Testis (tissue), 3 donors: ENCODE measurements around the gene BBX. TPM values are rescaled to one million over a fixed set of nuclear protein-coding genes. Genes with fewer than 3 reads are reported as not detected.

Experiments used
- DNase-seq: peaks from one replicate; pipeline ENCODE4 v3.0.0-alpha.2; 2019
- H3K27ac ChIP-seq, 2 donors: fragments of 200-600 bp; sonication (generic); one replicate each; pipeline ENCODE4 v1.5.1; 2019
- H3K27me3 ChIP-seq: fragments of 200-600 bp; sonication (generic); one replicate; pipeline ENCODE4 v1.5.1; 2019
- H3K36me3 ChIP-seq: fragments of 200-600 bp; sonication (generic); one replicate; pipeline ENCODE4 v1.5.1; 2017; ENCODE audit warnings: low read depth; ENCODE audit errors: missing control alignments
- H3K4me1 ChIP-seq: fragments of 200-600 bp; sonication (generic); one replicate; pipeline ENCODE4 v1.5.1; 2019
- H3K4me3 ChIP-seq, 2 donors: fragments of 200-600 bp; sonication (generic); one replicate each; pipeline ENCODE4 v1.5.1; 2017 to 2019
- H3K9me3 ChIP-seq: fragments of 200-600 bp; sonication (generic); one replicate; pipeline ENCODE4 v1.5.1; 2017
- CTCF ChIP-seq, 3 experiments: fragments of 450-650 bp in 2 of 3; fragments of 200-600 bp in 1 of 3; sonication (generic) in 1 of 3; IDR thresholded peaks; one replicate each; pipeline ENCODE4 v1.5.1; 2016 to 2019; ENCODE audit warnings: antibody characterized with exemption in 3 of 3, mild to moderate bottlenecking in 2 of 3, moderate library complexity in 1 of 3
- POLR2A ChIP-seq: fragments of 450-650 bp; IDR thresholded peaks from one replicate; pipeline ENCODE4 v1.6.1; 2017; ENCODE audit warnings: antibody characterized with exemption, mild to moderate bottlenecking, moderate library complexity
- WGBS, 2 donors: methylation state at CpG; one replicate each; pipeline ENCODE4 v1.1.5; 2018; 5-methylcytosine and 5-hydroxymethylcytosine counted together
- intact Hi-C: fragments of 100-400 bp; cut with DNase I; formaldehyde crosslinking; loops from one replicate; pipeline ENCODE4 v1.15.1; 2023; ENCODE audit warnings: low total_unique reads
- polyA plus RNA-seq: library from polyadenylated mRNA; stranded (reverse); fragments of 350-450 nt; fragmentation: Illumina TruSeq; extraction: RNeasy Lipid Tissue Mini Kit (QIAGEN cat#74804); gene quantifications from one replicate; pipeline ENCODE4 v1.2.3, GENCODE V29; 2014; ENCODE audit warnings: low read depth, low replicate concordance; ENCODE audit not compliant: insufficient read depth
- total RNA-seq, 2 donors: library from RNA; depleted of rRNA; stranded (reverse); fragments of >200 nt; gene quantifications; one replicate each; pipeline ENCODE4 v1.2.3, GENCODE V29; 2016

The BBX gene
- total and polyA plus RNA-seq, 3 donors from 2014 or later, result 93.3 to 317 (median 312) TPM

- H3K4me1 ChIP-seq, result no peaks in the 10 kb centered on the region
- H3K27me3 ChIP-seq, result no peaks in the 10 kb centered on the region
- WGBS, 2 donors, result 27 to 41% methylated on average over 1 of the region's 1 CpG
- no peaks in the 10 kb centered on the region for H3K36me3 ChIP-seq
- intact Hi-C loops, result no loop called here
- H3K9me3 ChIP-seq, result no peaks in the 10 kb centered on the region
- DNase-seq, result no peak
- H3K27ac ChIP-seq, result no peak overlapping the region
- no peak overlapping the region for H3K4me3 ChIP-seq
- TF ChIP-seq CTCF (IDR thresholded peaks at IDR 0.05) (no peak), POLR2A (no peak)
These were observed 22.9 kb downstream of the BBX start for GRCh38 chr3:107545680-107546120.

- WGBS, 2 donors, result 84 to 88% methylated on average over 2 of the region's 2 CpGs
- H3K4me3 ChIP-seq, result no peak overlapping the region
These were observed 25.8 kb downstream of the BBX start for GRCh38 chr3:107548601-107549000.

GRCh38 chr3:107555359-107555758, 32.6 kb downstream of the BBX start:
- H3K4me1 ChIP-seq, result no peaks in the 10 kb centered on the region
- H3K4me3 ChIP-seq, result no peak overlapping the region
- TF ChIP-seq CTCF (IDR thresholded peaks at IDR 0.05), result no peak
- no peak for TF ChIP-seq POLR2A
- no peaks in the 10 kb centered on the region for H3K9me3 ChIP-seq
- H3K27ac ChIP-seq, result no peak overlapping the region
- intact Hi-C loops, result no loop called here
- H3K27me3 ChIP-seq, result no peaks in the 10 kb centered on the region
- 63 to 91% methylated on average over 3 of the region's 3 CpGs for WGBS, 2 donors
- DNase-seq, result no peak
- H3K36me3 ChIP-seq, result no peaks in the 10 kb centered on the region

More at GRCh38 chr3:107548601-107549000, 25.8 kb downstream of the BBX start:
- no peak for DNase-seq
- no peak for TF ChIP-seq CTCF (IDR thresholded peaks at IDR 0.05)
- TF ChIP-seq POLR2A, result no peak
- Histone ChIP-seq H3K27ac (no peak overlapping the region), H3K9me3 (no peaks in the 10 kb centered on the region), H3K4me1 (no peaks in the 10 kb centered on the region), H3K27me3 (no peaks in the 10 kb centered on the region), H3K36me3 (no peaks in the 10 kb centered on the region)
- intact Hi-C loops, result no loop called here

- no peaks in the 10 kb centered on the region for H3K27me3 ChIP-seq
- H3K27ac ChIP-seq, result no peak overlapping the region
- intact Hi-C loops, result no loop called here
- H3K4me1 ChIP-seq, result peaks cover 1% of the 10 kb centered on the region
- 97 to 100% methylated on average over 2 of the region's 2 CpGs for WGBS, 2 donors
- no peak overlapping the region for H3K4me3 ChIP-seq
- DNase-seq, result no peak
- H3K9me3 ChIP-seq, result no peaks in the 10 kb centered on the region
- no peaks in the 10 kb centered on the region for H3K36me3 ChIP-seq
- TF ChIP-seq POLR2A, result no peak
These were observed 35.0 kb downstream of the BBX start for GRCh38 chr3:107557743-107558142.

GRCh38 chr3:107560166-107560565, 37.4 kb downstream of the BBX start:
- H3K4me3 ChIP-seq, result no peak overlapping the region
- H3K36me3 ChIP-seq, result no peaks in the 10 kb centered on the region
- peaks cover 11% of the 10 kb centered on the region for H3K4me1 ChIP-seq
- H3K27me3 ChIP-seq, result no peaks in the 10 kb centered on the region
- no peak for DNase-seq
- TF ChIP-seq CTCF (IDR thresholded peaks at IDR 0.05), result no peak
- no peak for TF ChIP-seq POLR2A
- intact Hi-C loops, result no loop called here
- no peaks in the 10 kb centered on the region for H3K9me3 ChIP-seq
- no peak overlapping the region for H3K27ac ChIP-seq
- WGBS, 2 donors, result 28 to 43% methylated on average over 1 of the region's 1 CpG
